ENCODE measurements around the gene FTH1.
"Not testable (repeated sequence)": the region's sequence is repeated elsewhere in the genome, so short reads cannot be mapped to it uniquely, and the experiment has no call there.

FTH1 gene

GRCh38 chr11:61967116-61967923 is at the start of gene FTH1:
FTH1 (minus strand) TSS chr11:61967634; CDS start chr11:61967425, 209 bp downstream.
- DNase-seq = peak; percentile 95

DNA sequence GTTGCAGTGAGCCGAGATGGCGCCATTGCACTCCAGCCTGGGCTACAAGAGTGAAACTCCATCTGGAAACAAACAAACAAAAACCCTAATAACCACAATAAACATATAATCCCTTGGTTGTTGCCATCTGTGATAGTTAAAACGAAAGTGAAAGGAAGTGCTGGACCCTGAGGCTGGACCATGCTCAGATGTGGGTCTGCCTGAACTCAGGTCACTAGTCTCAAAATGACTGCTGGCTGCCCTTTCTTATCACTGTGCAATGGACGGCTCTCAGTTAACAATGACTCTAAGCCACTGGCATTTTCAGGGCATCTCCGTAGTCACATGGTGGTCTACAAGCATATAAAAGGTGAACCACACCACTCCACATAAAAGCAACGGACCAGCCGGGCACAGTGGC is 48.2 kb upstream of the FTH1 start:
- no peak for DNase-seq

DNA sequence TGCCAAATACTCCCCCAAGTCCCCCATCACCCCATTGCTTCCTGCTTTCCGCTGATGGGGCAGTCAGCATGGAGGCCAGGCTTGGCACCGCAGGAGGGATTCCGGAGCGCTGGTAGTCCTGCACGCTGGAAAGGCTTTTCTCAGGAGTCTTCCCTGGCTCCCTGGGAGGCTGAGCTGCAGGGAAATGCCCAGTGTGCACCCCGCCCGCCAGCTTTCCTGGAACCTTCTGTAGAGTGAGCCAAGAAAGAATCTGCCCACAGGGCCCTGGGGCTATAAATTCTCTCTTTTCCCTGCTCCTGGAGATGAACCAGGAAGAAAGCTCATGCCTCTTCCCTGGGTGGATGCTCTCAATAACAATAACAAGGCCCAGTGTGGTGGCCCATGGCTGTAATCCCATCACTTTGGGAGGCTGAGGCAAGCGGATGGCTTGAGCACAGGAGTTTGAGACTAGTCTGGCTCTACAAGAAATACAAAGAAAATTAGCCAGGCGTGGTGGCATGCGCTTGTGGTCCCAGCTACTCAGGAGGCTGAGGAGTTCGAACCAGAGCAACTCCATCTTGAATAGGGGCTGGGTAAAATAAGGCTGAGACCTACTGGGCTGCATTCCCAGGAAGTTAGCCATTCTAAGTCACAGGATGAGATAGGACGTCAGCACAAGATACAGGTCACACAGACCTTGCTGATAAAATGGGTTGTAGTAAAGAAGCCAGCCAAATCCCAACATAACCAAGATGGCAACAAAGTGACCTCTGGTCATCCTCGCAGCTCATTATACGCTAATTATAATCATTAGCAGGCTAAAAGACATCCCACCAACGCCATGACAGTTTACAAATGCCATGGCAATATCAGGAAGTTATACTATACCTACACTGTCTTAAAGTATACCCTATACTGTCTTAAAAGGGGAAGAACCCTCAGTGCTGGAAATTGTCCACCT is 46.4 kb upstream of the FTH1 start:
- DNase-seq = no peak

- DNase-seq = no peak
Measured at GRCh38 chr11:62012832-62013461, 45.5 kb upstream of the FTH1 start.

DNA sequence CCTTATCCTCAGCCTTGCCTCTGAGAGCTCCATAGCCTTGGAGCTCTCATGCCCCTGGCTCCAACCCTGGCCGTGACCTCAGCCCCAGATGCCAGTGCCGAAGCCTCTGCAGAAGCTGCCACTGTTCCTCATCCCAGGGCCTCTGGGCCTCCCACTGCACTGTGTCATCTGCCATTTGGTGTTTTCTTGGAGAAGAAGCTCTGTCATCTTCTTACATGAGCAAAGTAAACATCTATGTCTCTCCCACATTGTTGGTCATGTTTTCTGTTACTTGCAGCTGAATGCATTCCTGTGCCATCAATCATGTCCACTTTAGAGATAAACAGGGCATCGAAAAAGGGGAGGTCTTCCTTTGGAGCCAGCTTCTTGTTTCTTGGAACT is 45.0 kb upstream of the FTH1 start:
- no peak for DNase-seq

DNA sequence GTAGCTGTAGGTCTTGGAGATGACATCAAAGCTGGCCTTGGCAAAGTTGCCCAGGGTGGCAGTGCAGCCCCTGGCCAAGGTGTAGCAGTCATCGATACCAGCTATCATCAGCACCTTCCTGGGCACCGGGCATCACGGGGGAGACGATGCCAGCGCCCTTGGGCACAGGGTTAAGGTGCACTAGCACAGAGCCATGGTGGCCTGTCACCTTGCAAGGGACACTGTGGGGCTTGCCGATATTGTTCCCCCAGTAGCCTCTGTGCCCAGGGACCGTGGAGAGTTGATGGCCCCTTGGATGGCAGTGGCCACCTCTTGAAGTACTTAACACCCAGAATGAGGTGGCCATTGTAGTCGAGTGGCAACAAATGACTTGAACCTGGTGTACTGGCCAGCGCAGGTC is 44.4 kb upstream of the FTH1 start:
- no peak for DNase-seq

GRCh38 chr11:62010935-62011528 is 43.6 kb upstream of the FTH1 start:
- DNase-seq = no peak

- no peak for DNase-seq
Measured at GRCh38 chr11:62008193-62008592, 40.8 kb upstream of the FTH1 start.

DNA sequence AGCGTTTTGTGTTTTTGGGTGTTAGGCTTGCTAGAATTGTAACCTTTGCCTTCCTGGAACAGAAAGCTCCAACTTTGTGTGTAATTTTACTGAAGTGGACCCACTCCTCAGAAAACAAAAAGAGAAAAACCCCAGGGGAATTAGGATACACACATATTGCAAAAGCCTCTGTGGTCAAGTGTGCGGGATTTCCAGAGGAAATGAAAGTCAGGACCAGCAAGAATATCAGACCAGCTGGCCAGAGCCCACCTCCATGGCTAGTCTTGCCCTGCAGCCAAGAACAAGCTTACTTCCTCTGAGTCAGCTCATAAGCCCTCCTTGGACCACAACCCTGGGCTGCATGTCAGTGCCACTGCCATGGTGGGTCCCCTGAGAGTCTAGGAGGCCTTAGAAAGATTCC is 37.0 kb upstream of the FTH1 start:
- no peak for DNase-seq

- DNase-seq = not testable (repeated sequence)
Measured at GRCh38 chr11:62002283-62002682, 34.8 kb upstream of the FTH1 start.

- no peak for DNase-seq
Measured at GRCh38 chr11:62001450-62002191, 34.2 kb upstream of the FTH1 start.

DNA sequence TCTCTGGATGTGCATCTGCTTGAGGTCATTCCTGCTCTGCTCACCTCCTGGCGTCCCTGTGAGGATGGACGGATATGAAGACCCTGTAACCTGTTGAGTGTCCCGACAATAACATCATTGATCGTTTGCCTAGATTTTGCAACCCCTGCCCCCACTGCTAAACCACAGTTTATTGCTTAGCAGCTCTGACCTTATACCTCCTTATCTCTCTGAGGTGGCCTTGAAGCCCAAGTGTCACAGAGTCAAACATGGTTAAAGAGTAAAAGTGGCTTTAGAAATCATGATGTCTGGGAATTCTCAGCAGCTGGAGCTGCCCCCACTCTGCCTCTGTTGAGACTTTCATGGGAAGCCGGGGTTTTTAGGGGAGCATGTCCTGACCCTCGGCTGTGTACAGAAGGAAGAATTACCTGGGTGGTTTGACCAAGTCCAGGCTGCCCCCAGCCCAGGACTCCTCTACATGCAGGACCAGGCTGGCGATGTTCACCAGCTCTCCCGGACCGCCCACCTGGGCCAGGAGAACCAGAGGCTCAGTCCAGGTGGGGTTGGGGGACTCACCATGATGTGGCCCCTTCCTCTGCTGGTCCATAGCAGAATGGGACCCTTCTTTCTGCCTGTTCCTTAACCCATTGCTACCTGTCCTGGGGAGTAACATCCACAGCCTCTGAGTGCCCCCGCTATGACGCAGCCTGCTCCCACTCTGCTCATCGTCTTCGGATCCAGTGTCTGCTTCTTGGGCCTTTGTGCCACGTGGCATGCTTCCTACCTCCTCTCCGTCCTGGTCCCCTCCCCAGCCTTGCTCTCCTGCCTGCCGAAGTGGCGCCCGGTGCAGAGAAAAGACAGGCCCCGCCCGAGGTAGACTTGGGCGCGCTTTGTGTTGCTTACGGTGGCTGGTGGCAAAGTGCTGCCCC is 33.4 kb upstream of the FTH1 start:
- DNase-seq = no peak

DNA sequence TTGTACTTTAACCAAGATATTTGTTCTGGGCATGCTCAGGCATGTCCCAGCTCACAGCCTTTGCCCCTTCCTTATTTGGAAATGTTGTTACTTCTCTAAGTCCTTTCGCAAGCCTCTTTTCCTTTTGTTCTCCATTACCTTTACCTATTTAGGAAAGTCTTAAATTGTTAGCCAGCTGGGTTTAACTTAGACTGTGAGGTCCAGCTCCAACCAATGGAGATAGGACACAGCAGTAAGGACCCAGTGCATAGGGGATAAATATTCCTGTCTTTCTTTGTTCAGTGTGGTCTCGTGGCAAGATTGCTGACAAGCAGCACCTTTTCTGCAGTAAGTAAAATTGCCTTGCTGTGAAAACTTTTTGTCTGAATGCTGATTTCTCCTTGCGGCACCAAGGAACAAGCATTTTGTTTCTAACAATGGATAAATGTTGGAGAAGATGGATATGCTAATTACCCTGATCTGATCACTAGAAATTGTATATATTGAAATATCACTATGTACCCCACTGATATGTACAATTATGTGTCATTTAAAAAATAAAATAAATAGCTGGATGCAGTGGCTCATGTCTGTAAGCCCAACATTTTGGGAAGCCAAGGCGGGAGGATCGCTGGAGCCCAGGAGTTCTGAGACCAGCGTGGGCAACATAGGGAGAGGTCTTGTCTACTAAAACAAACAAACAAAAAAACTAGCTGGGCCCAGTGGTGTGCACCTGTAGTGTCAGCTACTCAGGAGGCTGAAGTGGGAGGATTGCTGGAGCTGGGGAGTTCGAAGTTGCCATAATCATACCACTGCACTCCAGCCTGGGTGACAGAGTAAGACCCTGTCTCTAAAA is 31.9 kb upstream of the FTH1 start:
- no peak for DNase-seq

- peak; percentile 85 for DNase-seq
Measured at GRCh38 chr11:61996933-61997332, 29.5 kb upstream of the FTH1 start.

DNA sequence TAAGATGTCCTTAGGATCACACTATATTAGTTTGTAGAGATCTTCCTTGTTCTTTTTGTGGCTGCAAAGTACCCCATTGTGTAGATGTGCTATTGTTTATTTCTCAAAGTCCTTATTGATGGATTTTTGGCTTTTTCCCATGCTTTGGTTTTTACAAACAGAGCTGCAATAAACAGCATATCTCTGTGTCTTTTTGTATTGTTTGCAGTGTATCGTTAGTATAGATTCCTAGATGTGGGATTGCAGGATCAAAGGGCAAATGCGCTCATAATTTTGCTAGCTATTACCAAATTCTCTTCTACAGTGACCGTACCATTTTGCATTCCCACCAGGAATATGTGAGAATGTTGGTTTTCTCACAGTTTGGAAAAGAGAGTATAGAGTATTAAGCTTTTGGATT is 27.5 kb upstream of the FTH1 start:
- peak; percentile 73 for DNase-seq

DNA sequence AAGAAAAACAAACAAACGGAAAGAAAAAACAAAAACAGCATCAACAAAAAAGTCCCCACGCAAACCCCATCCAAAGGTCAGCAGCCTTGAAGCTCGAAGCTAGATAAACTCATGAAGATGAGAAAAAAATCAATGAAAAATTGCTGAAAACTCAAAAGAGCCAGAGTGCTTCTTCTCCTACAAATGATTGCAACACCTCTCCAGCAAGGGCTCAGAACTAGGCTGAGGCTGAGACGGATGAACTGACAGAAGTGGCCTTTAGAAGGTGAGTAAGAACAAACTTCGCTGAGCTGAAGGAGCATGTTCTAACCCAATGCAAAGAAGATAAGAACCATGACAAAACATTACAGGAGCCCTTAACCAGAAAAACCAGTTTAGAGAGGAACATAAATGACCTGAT is 18.4 kb upstream of the FTH1 start:
- DNase-seq = no peak

GRCh38 chr11:61983419-61983818 is 16.0 kb upstream of the FTH1 start:
- DNase-seq = no peak

GRCh38 chr11:61980783-61981541 is 13.5 kb upstream of the FTH1 start:
- no peak for DNase-seq
